CD8-positive, alpha-beta memory T cell (primary cell): ENCODE data around the gene ZNF396. TPM values are rescaled to one million over a fixed set of nuclear protein-coding genes. Genes with fewer than 3 reads are reported as not detected.

ENCODE experiments used
- CTCF ChIA-PET: fragments of 350-600 bp; sonication (Branson Sonifier 250); formaldehyde crosslinking; loops from one replicate; lab custom pipeline; 2021; ENCODE audit warnings: antibody characterized with exemption; lab: Charles Lee
- POLR2A ChIA-PET: fragments of 350-600 bp; sonication (Branson Sonifier 250); formaldehyde crosslinking; loops from one replicate; lab custom pipeline; 2021; ENCODE audit warnings: antibody characterized with exemption; lab: Charles Lee
- DNase-seq, 5 donors: peaks; one replicate each; pipeline versions ENCODE4 v3.0.0 to v3.0.0-alpha.2; 2020 to 2022; ENCODE audit warnings: mixed read lengths in 1 of 5
- H3K27ac ChIP-seq: one replicate; pipeline ENCODE4 v1.7.0; 2013; ENCODE audit warnings: low read depth, mild to moderate bottlenecking, low read length, moderate library complexity
- H3K27me3 ChIP-seq: 2 replicates; pipeline ENCODE4 v1.7.0; 2013; ENCODE audit warnings: low read length, mild to moderate bottlenecking; ENCODE audit not compliant: insufficient read depth, poor library complexity, severe bottlenecking
- H3K36me3 ChIP-seq: 2 replicates; pipeline ENCODE4 v1.7.0; 2013; ENCODE audit warnings: mild to moderate bottlenecking, low read length, moderate library complexity; ENCODE audit not compliant: insufficient read depth
- H3K4me1 ChIP-seq: 2 replicates; pipeline ENCODE4 v1.7.0; 2013; ENCODE audit warnings: mild to moderate bottlenecking, low read length, moderate library complexity; ENCODE audit not compliant: insufficient read depth
- H3K4me3 ChIP-seq: 2 replicates; pipeline ENCODE4 v1.7.0; 2013; ENCODE audit warnings: mild to moderate bottlenecking, low read length
- H3K9me3 ChIP-seq: 2 replicates; pipeline ENCODE4 v1.7.0; 2013; ENCODE audit warnings: mild to moderate bottlenecking, low read length
- H3K27ac Mint-ChIP-seq, 8 donors: one replicate each; pipeline ENCODE4 v1.8.0; 2020 to 2021; ENCODE audit warnings: mixed read lengths in 8 of 8, mild to moderate bottlenecking in 6 of 8, inconsistent platforms in 3 of 8, moderate library complexity in 3 of 8
- H3K27me3 Mint-ChIP-seq, 2 donors: one replicate each; pipeline ENCODE4 v1.8.0; 2020 to 2021; ENCODE audit warnings: mixed read lengths in 2 of 2, mild to moderate bottlenecking in 1 of 2, moderate library complexity in 1 of 2
- H3K36me3 Mint-ChIP-seq, 3 donors: one replicate each; pipeline ENCODE4 v1.8.0; 2020 to 2021; ENCODE audit warnings: mixed read lengths in 3 of 3, inconsistent platforms in 1 of 3, mild to moderate bottlenecking in 1 of 3
- H3K4me1 Mint-ChIP-seq, 3 donors: one replicate each; pipeline ENCODE4 v1.8.0; 2020 to 2021; ENCODE audit warnings: mixed read lengths in 3 of 3, inconsistent platforms in 1 of 3, mild to moderate bottlenecking in 1 of 3
- H3K4me3 Mint-ChIP-seq, 7 donors: one replicate each; pipeline ENCODE4 v1.8.0; 2020 to 2021; ENCODE audit warnings: mixed read lengths in 7 of 7, mild to moderate bottlenecking in 6 of 7, moderate library complexity in 4 of 7, inconsistent platforms in 2 of 7
- H3K9me3 Mint-ChIP-seq, 5 donors: one replicate each; pipeline ENCODE4 v1.8.0; 2020 to 2022; ENCODE audit warnings: mixed read lengths in 5 of 5, mild to moderate bottlenecking in 3 of 5, moderate library complexity in 2 of 5, inconsistent platforms in 1 of 5
- polyA plus RNA-seq: library from polyadenylated mRNA; unstranded; fragments of 300-500 nt; fragmentation: Illumina TruSeq; gene quantifications from one replicate; pipeline ENCODE4 v1.2.3, GENCODE V29; 2021
- total RNA-seq, 2 experiments: library from RNA; stranded (reverse); gene quantifications; one replicate each; pipeline ENCODE4 v1.2.3, GENCODE V29; 2021

Gene ZNF396
- total and polyA plus RNA-seq, 3 experiments from 2014 or later = 0.87 to 1.7 (median 1.2) TPM

DNA sequence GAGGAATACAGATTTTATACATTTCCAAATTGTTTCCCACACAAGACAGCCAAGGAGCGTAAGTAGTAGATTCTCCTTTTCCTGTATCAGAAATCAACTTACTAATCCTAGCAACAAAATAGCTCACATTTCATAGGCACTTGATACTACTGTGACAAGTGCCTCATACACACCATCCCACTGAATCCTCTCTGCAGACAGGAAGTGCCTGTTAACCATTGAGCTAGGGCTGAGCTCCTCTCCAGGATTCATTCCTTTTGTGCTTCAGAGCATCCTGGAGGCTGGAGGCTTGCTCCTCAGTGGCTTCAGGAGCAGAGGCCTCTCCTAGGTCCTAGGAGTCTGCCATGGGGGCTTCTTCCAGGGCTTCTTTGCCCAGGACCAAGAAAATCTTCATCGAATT, 20.8 kb upstream of the ZNF396 start:
- Mint-ChIP-seq H3K27me3 (peaks cover 10 to 41% of the 10 kb centered on the region in 2 donors), H3K9me3 (no peaks in the 10 kb centered on the region), H3K4me1 (no peaks in the 10 kb centered on the region), H3K4me3 (no peak overlapping the region), H3K36me3 (no peaks in the 10 kb centered on the region), H3K27ac (no peak overlapping the region)
- CTCF ChIA-PET = interaction anchor here (1.1 to 1.9 kb wide), 2 partner anchors 9 to 11 kb away, joined by 4 to 9 read pairs; no protein-coding TSS in a partner anchor
- Histone ChIP-seq H3K27ac (no peak overlapping the region), H3K36me3 (no peaks in the 10 kb centered on the region), H3K9me3 (no peaks in the 10 kb centered on the region), H3K27me3 (no peaks in the 10 kb centered on the region), H3K4me3 (no peak overlapping the region), H3K4me1 (no peaks in the 10 kb centered on the region)
- no peak for DNase-seq
- POLR2A ChIA-PET = no interaction called here

DNA sequence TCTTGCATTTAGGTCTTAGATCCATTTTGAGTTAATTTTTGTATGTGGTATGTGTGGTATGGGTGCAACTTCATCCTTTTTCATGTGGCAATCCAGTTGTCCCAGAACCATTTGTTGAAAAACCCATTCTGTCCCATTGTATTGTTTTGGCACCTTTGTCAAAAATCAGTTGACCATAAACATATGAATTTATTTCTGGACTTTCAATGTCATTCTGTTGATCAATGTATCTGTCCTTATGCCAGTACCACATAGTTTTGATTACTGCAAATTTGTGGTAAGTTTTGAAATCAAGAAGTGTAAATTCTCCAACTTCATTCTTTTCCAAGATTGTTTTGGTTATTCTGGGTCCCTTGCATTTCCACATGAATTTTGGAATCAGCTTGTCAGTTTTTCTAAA, 16.6 kb upstream of the ZNF396 start:
- no peak for DNase-seq
- Histone ChIP-seq H3K27ac (no peak overlapping the region), H3K4me3 (no peak overlapping the region), H3K36me3 (no peaks in the 10 kb centered on the region), H3K4me1 (no peaks in the 10 kb centered on the region), H3K27me3 (no peaks in the 10 kb centered on the region), H3K9me3 (no peaks in the 10 kb centered on the region)
- H3K9me3 Mint-ChIP-seq = peaks cover 0 to 4% (median 0%) of the 10 kb centered on the region in 5 donors
- CTCF ChIA-PET = no interaction called here
- H3K4me3 Mint-ChIP-seq = no peak overlapping the region
- no peak overlapping the region for H3K27ac Mint-ChIP-seq
- POLR2A ChIA-PET = no interaction called here
- peaks cover 2 to 41% of the 10 kb centered on the region in 2 donors for H3K27me3 Mint-ChIP-seq
- peaks cover 0 to 4% (median 2%) of the 10 kb centered on the region in 3 donors for H3K36me3 Mint-ChIP-seq
- no peaks in the 10 kb centered on the region for H3K4me1 Mint-ChIP-seq

DNA sequence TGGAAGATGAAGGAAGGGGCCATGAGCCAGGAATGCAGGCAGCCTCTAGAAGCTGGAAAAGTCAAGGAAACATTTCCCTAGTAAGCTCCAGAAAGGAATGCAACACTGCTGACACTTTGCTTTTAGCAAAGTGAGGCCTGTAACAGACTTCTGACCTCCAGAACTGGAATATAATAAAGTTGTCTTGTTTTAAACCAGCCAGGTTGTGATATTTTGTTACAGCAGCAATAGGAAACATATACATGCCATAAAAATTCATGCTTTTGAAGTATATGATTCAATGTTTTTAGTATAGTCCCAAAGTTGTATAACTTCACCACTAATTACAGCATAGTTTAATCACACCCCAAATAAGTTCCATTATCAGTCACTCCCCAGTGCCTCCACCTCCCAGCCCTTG, 15.2 kb upstream of the ZNF396 start:
- ChIA-PET CTCF (no interaction called here), POLR2A (no interaction called here)
- Histone ChIP-seq H3K36me3 (no peaks in the 10 kb centered on the region), H3K4me3 (no peak overlapping the region), H3K9me3 (no peaks in the 10 kb centered on the region), H3K27me3 (no peaks in the 10 kb centered on the region), H3K4me1 (no peaks in the 10 kb centered on the region), H3K27ac (no peak overlapping the region)
- H3K27me3 Mint-ChIP-seq = peaks cover 2 to 40% of the 10 kb centered on the region in 2 donors
- DNase-seq = no peak
- H3K27ac Mint-ChIP-seq = peak overlapping the region in 1 of 8 donors; percentile 24
- peaks cover 0 to under 1% (median 0%) of the 10 kb centered on the region in 3 donors for H3K4me1 Mint-ChIP-seq
- H3K9me3 Mint-ChIP-seq = peaks cover 0 to 4% (median 0%) of the 10 kb centered on the region in 5 donors
- H3K36me3 Mint-ChIP-seq = peaks cover 0 to 4% (median 2%) of the 10 kb centered on the region in 3 donors
- H3K4me3 Mint-ChIP-seq = no peak overlapping the region

DNA sequence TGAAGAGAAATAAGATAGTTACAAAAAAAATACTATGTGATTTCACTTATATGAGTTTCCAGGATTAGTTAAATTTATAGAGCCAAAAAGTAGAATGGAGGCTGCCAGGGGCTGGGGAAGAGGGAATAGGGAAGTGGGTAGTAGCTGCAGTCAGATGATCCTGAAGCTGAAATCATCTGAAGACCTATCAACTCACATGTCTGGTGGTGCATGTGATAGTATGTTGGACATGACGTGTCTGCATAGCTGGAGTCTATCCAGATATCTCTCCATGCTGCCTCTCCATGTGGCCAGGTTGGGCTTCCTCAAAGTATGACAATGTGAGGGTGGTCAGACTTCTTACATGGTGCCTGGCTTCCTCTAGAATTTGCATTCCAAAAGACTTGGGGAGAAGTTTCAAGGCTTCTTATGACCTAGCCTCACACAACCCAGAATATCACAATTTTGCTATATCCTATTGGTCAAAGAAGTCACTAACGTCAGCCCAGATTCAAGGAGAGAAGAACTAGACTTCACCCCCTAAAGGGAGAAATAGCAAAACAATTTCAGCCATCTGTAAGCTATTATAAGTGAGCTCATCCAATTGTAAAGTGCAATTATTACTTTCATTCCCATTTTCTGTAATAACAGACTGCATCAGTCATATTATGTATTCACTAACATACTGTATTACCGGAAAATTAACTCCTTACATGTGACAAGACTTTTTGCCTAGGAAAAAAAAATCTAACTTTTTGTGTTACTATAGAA, 14.0 kb upstream of the ZNF396 start:
- H3K4me3 Mint-ChIP-seq = no peak overlapping the region
- no peaks in the 10 kb centered on the region for H3K4me1 ChIP-seq
- H3K36me3 Mint-ChIP-seq = peaks cover 0 to 4% (median 2%) of the 10 kb centered on the region in 3 donors
- H3K36me3 ChIP-seq = no peaks in the 10 kb centered on the region
- CTCF ChIA-PET = no interaction called here
- peaks cover 0 to 4% (median 0%) of the 10 kb centered on the region in 5 donors for H3K9me3 Mint-ChIP-seq
- POLR2A ChIA-PET = no interaction called here
- H3K4me1 Mint-ChIP-seq = peaks cover 6 to 10% (median 7%) of the 10 kb centered on the region in 3 donors
- no peaks in the 10 kb centered on the region for H3K9me3 ChIP-seq
- H3K27me3 Mint-ChIP-seq = peaks cover 4 to 37% of the 10 kb centered on the region in 2 donors
- H3K27ac Mint-ChIP-seq = no peak overlapping the region
- H3K27me3 ChIP-seq = no peaks in the 10 kb centered on the region
- no peak overlapping the region for H3K27ac ChIP-seq
- no peak for DNase-seq
- H3K4me3 ChIP-seq = no peak overlapping the region

DNA sequence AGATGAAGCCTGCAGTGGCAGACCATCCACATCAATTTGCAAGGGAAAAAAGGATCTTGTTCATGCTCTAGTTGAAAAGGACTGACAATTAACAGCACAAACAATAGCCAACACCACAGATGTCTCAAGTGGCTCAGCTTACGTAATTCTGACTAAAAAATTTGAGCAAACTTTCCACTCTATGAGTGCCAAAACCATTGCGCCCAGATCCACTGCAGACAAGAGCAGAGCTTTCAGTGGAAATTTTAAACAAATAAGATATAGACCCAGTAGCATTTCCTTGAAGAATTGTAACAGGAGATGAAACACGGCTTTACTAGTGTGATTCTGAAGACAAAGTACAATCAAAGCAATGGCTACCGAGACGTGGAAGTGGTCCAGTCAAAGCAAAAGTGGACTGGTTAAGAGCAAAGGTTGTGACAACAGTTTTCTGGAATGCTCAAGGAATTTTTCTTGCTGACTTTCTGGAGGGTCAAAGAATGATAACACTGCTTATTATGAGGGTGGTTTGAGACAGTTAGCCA, 12.0 kb upstream of the ZNF396 start:
- no peak for DNase-seq
- no peaks in the 10 kb centered on the region for H3K9me3 ChIP-seq
- H3K27ac ChIP-seq = no peak overlapping the region
- no peak overlapping the region for H3K4me3 ChIP-seq
- CTCF ChIA-PET = interaction anchor here (1.4 kb wide), 1 partner anchor 9 kb away, joined by 4 read pairs; no protein-coding TSS in a partner anchor
- H3K4me1 Mint-ChIP-seq = peaks cover 6 to 10% (median 7%) of the 10 kb centered on the region in 3 donors
- H3K4me1 ChIP-seq = no peaks in the 10 kb centered on the region
- no peak overlapping the region for H3K27ac Mint-ChIP-seq
- no peaks in the 10 kb centered on the region for H3K27me3 ChIP-seq
- H3K36me3 ChIP-seq = no peaks in the 10 kb centered on the region
- POLR2A ChIA-PET = no interaction called here
- peaks cover 7 to 35% of the 10 kb centered on the region in 2 donors for H3K27me3 Mint-ChIP-seq
- H3K4me3 Mint-ChIP-seq = no peak overlapping the region
- peaks cover 0 to 4% (median 2%) of the 10 kb centered on the region in 3 donors for H3K36me3 Mint-ChIP-seq
- peaks cover 0 to 4% (median 0%) of the 10 kb centered on the region in 5 donors for H3K9me3 Mint-ChIP-seq

DNA sequence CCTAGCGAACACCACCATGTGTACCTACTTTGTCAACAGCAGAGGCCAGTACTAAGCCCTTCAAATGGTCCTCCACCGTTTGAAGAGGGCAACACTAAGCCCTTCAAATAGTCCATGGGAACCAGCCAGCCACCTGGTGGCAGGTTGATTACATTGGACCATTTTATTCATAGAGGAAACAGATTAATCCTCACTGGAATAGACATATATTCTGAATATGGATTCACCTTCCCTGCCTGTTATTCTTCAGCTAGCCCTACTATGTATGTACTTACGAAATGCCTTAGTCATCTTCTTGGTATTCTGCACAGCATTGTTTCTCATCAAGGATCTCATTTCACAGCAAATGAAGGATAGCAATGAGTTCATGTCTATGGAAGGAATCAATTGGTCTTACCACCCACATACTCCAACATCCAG, 10.0 kb upstream of the ZNF396 start:
- no peak overlapping the region for H3K4me3 Mint-ChIP-seq
- H3K9me3 Mint-ChIP-seq = no peaks in the 10 kb centered on the region
- H3K27me3 Mint-ChIP-seq = peaks cover 11 to 34% of the 10 kb centered on the region in 2 donors
- no peak for DNase-seq
- H3K27me3 ChIP-seq = no peaks in the 10 kb centered on the region
- peak overlapping the region in 1 of 8 donors; percentile 4 for H3K27ac Mint-ChIP-seq
- ChIA-PET POLR2A (interaction anchor here (1.0 to 1.1 kb wide), 3 partner anchors 10 to 300 kb away, joined by 3 to 5 read pairs (median 3); partner anchors contain the start of genes ZNF24 and ZNF396), CTCF (interaction anchor here (1.0 to 1.5 kb wide), 11 partner anchors 8 to 347 kb away, joined by 3 to 9 read pairs (median 5); partner anchors contain the start of genes INO80C and ZNF397)
- H3K9me3 ChIP-seq = no peaks in the 10 kb centered on the region
- H3K4me1 ChIP-seq = no peaks in the 10 kb centered on the region
- H3K4me3 ChIP-seq = no peak overlapping the region
- no peaks in the 10 kb centered on the region for H3K36me3 Mint-ChIP-seq
- H3K36me3 ChIP-seq = no peaks in the 10 kb centered on the region
- H3K27ac ChIP-seq = no peak overlapping the region
- peaks cover 6 to 10% (median 7%) of the 10 kb centered on the region in 3 donors for H3K4me1 Mint-ChIP-seq

DNA sequence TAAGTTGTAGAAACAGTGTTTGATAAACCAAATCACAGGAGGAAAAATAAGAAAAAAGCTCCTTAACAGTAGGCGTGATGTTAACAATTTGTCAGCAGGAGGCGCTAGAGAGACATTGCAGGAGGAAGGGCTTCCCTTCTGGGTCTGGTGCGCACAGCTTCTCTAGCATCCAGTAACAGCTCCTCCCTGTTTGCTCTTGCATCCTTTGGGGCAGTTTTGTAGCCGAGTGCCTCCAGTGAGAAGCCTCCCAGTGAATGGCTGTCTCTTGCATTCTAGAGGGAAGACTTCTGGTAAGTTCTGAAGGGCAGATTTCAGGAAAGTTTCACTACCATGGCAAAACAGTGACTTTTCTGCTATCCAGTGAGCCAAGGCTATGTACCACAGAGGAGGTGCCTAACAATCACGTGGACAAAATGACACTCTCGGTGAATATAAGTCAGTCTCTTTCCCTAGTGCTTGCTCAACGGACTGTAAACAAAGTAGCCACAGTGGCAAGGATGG, 9.5 kb upstream of the ZNF396 start:
- Histone ChIP-seq H3K36me3 (no peaks in the 10 kb centered on the region), H3K4me1 (no peaks in the 10 kb centered on the region), H3K9me3 (no peaks in the 10 kb centered on the region), H3K27ac (no peak overlapping the region), H3K4me3 (no peak overlapping the region), H3K27me3 (no peaks in the 10 kb centered on the region)
- Mint-ChIP-seq H3K9me3 (no peaks in the 10 kb centered on the region), H3K4me3 (peak overlapping the region in 3 of 7 donors; percentile 24 to 45 (median 42)), H3K36me3 (no peaks in the 10 kb centered on the region), H3K4me1 (peaks cover 6 to 10% (median 7%) of the 10 kb centered on the region in 3 donors), H3K27ac (peak overlapping the region in 3 of 8 donors; percentile 4 to 60 (median 58)), H3K27me3 (peaks cover 11 to 34% of the 10 kb centered on the region in 2 donors)
- peak; percentile 47 to 76 (median 63) for DNase-seq
- ChIA-PET CTCF (interaction anchor here (0.6 to 1.7 kb wide), 14 partner anchors 9 to 565 kb away, joined by 3 to 9 read pairs (median 5); partner anchors contain the start of genes INO80C, ZNF396 and ZNF397), POLR2A (interaction anchor here (0.6 to 1.1 kb wide), 4 partner anchors 10 to 299 kb away, joined by 3 to 5 read pairs (median 3); partner anchors contain the start of genes ZNF24 and ZNF396)
